CD4-positive, alpha-beta T cell treated with Interleukin-4 for 1 hour (primary cell): Measurements from ENCODE around the gene GLT8D1.
A peak's percentile ranks its signal among the peaks of the same experiment; 100 is the strongest.
"Not testable (repeated sequence)": the region's sequence is repeated elsewhere in the genome, so short reads cannot be mapped to it uniquely, and the experiment has no call there.

Source experiments
- DNase-seq, 2 donors: peaks; one replicate each; pipeline ENCODE4 v3.0.0-alpha.2; 2020 to 2022

GLT8D1 gene

DNA sequence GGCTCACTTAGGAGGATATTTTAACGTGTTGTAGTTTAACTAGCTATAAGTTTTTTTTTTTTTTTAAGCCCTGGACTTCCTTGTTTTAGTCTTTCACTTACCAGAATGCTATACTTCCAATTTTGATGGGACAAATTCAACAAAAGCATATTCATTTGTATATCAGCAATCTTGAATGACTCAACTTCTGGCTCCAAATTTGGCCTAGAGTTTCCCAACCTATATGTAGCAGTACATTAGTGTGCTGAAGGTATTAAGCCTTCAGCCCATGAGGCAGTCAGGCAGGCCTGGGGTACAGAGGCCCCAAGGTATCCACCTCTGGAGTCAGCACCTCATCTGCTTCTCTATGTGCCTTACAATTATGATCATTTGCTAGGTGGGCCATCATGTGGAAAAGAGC, 25.8 kb downstream of the GLT8D1 start:
- DNase-seq = no peak

DNA sequence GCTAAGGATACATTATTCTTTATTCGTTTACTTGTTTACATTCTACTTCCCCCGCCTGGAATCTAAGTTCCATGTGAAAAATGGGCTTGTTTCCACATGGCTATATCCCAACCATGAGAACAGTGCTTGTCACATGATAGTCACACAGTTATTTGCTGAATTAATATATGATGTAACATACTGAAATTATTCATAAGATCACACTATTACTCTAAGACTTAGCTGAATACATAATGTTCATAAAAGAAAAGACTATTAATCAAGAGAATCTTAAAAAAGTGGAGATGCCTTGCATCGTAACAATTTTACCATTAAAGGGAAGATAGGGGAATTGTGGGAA, 26.4 kb downstream of the GLT8D1 start:
- no peak for DNase-seq

DNA sequence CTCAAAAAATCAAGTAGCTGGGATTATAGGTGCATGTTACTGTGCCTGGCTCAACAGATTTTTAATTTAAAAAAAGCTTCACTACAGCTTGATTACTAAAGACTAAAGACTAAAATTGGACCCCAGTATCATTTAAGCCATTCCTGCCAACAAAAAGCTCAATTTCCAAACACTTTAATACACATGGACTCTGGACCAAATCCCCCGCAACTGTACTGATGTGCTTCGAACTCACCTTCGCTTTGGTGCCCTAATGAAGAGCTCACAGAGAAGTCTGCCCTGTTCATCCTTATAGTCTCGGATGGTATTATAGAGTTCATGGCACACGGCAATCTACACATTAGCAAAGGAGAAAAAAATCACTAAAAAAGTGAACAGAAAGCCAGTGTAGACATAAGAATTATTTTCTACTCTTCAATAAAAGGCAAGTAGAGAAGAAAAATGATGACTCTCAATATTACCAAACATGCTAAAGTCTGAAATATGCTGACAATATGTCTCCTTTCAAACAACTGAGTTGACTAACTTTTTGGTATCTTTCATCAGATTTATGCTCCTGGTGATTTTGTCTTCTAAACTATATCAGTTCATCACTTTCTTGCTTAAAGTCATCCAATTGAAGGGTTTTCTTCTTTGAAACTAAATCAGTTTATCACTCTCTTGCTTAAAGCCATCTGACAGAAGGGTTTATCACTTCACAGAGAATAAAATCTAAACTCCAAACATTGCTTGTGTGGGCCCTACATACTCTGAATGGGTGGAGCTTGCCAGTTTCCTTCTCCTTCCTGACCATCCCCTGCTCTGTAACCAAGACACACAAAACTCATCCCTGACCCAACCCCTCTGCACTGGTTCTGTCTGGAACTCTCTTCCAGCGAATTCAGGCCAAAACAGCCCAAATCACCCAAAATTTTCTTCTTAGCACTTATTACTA, 27.1 kb downstream of the GLT8D1 start:
- DNase-seq = no peak

DNA sequence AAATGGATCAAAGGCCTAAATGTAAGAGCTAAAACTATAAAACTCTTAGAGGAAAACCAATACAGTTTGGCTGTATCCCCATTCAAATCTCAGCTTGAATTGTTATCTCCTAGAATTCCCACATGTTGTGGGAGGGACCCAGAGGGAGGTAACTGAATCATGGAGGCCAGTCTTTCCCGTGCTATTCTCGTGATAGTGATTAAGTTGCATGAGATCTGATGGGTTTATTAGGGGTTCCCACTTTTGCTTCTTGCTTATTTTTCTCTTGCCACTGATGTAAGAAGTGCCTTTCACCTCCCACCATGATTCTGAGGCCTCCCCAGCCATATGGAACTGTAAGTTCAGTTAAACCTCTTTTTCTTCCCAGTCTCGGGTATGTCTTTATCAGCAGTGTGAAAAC, 29.4 kb downstream of the GLT8D1 start:
- not testable (repeated sequence) for DNase-seq

DNA sequence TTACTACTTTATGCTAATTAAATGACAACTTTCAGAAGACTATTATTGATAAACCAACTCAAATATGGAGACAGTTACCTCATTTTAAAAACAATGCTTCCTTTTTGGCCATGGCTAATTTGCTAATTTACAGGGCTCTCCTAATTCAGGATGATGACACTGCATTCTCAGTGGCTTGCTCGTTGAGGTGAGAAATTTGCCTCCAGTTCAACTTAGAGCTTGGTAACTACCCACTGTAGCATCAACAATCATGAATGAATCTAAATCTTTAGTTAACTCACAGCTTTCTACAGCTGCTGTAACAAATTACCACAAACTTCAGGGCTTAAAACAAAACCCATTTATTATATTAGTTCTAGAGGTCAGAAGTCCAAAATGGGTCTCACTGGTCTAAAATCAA, 33.9 kb downstream of the GLT8D1 start:
- DNase-seq = no peak

DNA sequence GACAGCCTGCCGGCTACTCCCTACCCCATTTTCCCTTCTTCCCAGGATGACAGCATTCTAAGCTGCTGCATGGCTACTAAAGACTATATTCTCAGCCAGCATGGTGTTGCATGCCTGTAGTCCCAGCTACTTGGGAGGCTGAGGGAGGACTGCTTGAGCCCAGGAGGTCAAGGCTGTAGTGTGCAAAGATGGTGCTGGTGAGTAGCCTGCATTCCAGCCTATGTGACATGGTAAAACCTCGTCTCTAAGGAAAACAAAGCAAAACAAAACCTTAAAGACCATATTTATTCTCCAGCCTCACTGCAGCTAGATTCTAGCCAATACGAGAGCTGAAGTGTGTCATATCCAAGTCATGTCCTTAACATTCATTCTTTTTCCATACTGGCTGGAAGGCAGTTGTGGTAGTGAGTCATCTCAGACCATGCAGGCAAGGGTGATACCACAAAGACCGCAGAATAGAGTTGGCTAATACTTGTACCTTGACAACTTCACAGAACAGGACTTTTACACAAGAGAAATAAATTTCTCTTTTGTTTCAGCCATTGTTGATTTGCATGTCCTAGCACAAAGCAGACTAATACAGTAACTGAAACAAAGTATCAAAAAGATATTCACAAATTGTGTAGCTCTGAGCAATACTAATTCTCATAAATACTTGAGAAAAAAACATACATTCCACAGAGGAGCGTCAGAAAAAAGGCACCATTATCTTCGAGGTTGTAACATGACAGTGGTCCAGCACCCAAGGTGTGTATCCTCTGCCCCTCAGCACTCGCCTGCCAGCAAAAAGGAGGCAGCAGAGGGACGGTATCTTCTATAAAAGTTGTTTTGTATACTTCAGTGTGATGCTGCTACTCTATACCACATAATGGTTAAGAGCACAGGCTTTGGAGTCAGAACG, 34.7 kb downstream of the GLT8D1 start:
- peak; percentile 26 to 39 for DNase-seq

DNA sequence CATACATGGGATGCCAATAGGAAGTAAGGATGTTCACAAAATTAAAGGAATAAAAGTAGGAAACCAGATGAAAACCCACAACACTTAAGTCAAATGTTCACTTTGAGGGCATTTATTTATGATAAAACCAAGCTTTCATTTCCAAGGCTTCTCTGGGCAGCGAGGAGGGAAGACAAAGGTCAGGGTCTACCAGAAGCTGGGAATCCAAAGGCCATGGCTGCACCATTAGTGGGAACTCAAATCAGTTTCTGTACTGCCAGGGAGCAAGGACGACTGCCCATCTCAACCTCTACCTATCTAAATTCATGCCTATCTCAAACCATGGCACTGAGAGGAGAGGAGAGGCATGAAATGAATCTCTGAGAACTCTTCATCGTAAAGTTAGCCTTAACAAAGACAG, 42.5 kb downstream of the GLT8D1 start:
- DNase-seq = no peak

DNA sequence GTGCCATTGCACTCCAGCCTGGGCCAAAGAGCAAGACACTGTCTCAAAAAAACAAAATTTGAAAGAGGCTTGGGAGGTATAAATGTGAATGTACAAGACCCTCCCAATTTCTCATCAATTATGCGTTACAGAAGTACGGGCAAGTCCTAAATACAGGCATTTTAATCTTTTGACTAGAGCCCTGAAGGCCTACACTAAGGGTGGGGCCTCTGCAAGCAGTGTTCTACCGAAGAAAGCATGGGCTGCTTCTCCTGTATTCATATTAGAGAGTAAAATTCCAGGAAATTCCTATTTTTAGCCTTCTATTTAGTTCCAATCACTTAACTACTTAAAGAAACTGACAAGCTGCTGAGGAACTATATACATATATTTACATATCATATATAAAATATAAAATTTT, 45.5 kb downstream of the GLT8D1 start:
- no peak for DNase-seq

DNA sequence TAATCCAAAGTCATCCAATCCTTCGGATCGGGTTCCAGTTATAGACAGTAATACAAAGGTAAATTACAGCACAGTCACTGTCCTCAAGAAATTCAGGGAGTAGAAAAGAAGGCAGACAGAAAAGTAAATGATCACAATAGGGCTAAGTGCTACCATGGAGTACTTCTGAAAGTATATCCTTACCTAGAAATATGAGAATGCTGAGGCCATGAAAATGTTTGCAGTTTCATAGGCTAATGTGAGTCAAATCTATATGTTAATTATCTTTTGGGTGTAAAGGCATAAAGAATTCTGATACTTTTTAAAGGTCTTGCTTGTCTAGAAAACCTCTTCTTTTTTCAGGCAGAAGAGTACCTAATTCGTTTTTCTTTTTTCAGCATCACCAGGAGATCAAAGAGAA, 49.7 kb downstream of the GLT8D1 start:
- no peak for DNase-seq

DNA sequence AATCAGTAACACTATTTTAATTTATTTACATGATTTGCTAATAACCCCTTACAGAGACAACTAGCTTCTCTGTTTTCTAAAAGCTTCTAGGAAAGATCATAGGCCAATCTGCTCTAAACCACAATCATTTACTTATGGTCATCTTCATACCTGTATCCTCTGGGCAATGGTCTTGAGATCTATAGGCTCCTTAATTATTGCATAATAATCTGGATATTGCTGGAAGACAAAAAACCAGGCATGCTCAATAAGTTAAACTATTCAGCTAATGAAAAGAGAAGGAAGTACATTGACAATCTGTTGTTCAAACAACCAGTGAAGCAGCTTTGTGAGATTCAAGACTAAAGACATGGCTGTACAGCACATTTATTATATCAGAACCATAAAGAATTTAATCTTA, 54.0 kb downstream of the GLT8D1 start:
- no peak for DNase-seq

DNA sequence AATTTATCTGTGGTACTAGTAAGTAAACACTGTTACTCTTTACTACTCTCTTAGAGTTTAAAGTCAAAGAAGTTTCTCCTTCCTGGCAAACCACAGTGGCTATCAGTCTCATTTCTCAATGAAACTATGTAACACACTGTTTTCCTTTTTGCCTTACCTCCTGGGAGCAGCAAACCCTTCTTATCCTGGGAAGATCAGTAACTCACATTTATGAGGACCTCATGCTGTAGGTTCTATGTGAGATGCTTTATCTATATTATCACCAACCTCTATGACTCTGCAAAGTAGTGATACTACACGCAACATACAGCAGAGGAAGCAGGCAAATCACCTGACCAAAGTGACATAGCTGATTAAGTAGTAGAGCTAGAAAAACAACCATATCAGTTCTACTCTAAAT, 55.2 kb downstream of the GLT8D1 start:
- no peak for DNase-seq

DNA sequence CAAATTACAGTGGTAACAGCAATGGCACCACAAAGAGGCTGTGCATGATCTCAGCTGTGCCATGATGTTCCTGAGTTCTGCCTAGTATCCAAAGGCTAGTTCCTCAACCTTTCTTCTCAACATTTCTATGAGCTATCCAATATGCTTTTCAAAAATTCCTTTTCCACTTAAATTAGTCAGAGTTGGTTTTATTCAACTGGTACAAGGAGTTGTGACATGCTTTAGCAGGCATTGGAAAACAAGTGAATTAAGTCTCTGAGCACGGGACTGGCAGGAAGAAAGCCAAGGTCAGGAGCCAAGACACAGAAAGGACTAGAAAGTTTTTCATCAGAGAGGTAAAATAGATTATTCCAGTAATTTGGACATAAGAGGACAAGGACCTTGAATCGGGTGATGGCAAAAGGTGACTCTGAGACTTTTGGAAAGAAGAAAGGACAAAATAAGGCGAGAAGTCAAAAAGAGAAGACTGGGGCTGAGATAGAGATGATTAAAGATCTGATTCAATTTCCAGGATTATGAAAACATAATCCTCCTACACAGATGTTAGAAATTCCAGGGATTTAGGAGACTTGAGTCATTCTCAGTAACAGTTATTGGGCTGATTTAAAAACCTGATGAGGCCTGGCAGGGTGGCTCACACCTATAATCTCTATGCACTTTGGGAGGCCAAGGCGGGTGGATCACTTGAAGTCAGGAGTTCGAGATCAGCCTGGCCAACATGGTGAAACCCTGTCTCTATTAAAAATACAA, 56.0 kb downstream of the GLT8D1 start:
- no peak for DNase-seq

DNA sequence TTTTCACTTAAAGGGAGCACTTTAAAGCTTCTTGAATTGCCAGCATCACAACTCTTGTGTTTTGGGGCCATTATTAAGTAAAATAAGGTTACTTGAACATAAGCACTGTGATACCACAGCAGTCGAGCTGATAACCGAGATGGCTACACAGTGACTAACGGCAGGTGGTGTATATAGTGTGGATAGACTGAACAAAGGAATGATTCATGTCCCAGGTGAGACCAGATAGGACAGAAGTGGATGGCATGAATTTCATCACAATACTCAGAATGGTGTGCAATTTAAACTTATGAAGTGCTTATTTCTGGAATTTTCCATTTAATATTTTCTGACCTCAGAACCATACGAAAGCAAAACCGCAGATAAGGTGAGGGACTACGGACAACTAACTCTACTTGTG, 60.0 kb downstream of the GLT8D1 start:
- DNase-seq = no peak
